EL (cell line): Measurements from ENCODE around the gene EPB41L3.

Experiments
- DNase-seq: peaks from one replicate; pipeline ENCODE4 v3.0.0-alpha.2; 2016

Gene EPB41L3

GRCh38 chr18:5398269-5398668 is 145.5 kb downstream of the EPB41L3 start:
- DNase-seq: no peak

- no peak for DNase-seq
Observed at GRCh38 chr18:5397102-5397501, 146.7 kb downstream of the EPB41L3 start.

DNA sequence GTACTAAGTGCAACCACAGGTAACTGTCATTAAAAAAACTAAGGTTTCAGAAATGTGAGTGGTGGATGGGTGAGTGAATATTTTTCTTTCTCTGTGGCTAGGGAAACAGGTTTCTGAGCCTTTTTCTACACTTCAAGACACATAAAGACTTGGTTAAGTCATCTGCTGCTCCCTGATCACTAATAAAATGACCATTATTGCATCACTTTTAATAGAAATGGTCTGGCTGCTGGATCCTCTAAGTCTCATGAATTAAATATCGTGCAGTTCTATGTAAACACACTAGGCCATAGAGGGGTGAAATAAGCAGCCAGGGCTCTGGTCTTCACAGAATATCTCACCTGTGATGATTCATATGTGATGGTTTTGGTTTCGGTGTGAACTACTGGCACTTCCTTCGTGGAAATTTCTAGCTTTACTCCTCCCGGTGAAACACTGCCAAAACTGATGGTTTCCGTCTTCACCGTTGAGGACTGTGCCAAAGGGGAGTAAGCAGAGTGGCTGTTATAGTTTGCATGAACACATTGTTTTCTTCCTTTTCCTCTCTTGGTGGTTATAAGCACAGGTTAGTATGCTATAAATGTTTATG is 147.8 kb downstream of the EPB41L3 start:
- DNase-seq: no peak

- DNase-seq: no peak
Observed at GRCh38 chr18:5393779-5394178, 150.0 kb downstream of the EPB41L3 start.

DNA sequence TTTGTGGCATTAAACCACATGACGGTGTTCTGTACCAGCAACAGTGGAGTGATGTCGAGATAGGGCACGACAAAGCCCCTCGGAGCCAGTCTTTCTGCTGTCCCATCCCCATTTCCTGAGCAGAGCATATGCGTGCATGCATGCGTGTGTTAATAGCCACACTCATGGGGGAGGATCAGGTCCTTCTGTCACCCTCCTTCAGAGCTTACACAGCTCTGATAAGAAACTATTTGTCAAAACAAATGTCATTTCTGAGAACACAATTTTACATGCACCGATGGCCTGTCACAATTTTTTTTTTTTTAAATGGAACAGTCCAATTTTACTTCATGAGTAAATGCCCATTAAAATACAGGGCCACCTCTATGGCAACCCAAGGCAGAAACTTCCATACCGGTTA is 152.4 kb downstream of the EPB41L3 start:
- no peak for DNase-seq

GRCh38 chr18:5389356-5389755 is 154.4 kb downstream of the EPB41L3 start:
- DNase-seq: no peak

- DNase-seq: no peak
Observed at GRCh38 chr18:5388896-5389295, 154.9 kb downstream of the EPB41L3 start.

DNA sequence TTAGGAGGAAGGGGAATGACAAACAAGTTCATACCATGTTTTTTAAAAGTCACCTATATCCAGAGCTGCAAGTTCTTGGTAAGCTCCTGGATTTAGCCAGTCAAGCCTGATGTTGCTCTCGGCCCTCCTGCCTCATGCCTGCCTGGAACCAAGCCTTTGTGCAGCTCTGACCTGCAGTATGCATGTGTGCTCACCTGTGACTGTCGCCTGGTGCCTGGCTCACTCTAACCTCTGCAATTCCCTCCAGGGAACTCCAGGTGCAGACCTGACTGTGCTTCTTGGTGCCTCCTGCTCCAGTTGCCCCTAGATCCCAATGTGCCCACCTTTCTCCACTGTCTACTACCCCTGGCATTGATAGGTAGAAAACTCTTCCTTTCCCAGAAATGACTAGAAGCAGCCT is 163.2 kb downstream of the EPB41L3 start:
- DNase-seq: no peak

DNA sequence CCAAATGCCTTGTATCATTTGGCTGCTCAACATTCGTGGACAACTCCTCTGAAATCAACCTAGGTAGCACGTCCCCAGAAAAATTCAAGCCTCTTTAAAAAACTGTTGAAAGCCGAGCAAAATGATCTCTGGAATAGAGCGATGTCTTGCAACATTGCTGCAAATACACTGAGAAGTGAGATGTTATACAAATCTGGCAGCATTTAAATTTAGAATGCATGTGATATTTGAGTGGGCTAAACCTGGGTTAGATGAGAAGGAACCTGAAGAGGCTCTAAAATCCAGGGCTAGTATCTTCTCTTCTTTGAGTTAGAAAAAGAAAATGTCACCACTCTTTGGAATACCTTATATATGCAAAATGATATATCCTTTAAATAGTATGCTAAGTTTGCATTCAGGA is 166.8 kb downstream of the EPB41L3 start:
- no peak for DNase-seq

GRCh38 chr18:5370332-5370731 is 173.5 kb downstream of the EPB41L3 start:
- no peak for DNase-seq

GRCh38 chr18:5369513-5369912 is 174.3 kb downstream of the EPB41L3 start:
- DNase-seq: no peak

DNA sequence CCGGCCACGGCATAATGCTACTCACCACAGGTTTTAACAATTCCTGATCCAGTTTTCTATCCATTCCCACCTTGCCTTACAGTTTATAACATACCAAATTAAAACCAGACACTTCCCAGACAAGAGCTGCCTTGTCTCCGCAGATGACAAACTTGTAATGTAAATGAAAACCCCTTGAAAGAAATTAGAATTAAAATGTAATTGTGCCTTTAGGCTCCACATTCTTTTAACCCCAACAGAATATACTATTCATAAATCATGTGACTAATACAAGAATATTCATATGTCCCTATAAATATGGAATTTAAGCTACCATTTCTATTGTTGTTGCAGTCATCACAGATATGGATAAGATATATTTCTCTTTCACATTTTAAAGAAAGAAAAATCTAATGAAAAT is 178.4 kb downstream of the EPB41L3 start:
- DNase-seq: no peak

DNA sequence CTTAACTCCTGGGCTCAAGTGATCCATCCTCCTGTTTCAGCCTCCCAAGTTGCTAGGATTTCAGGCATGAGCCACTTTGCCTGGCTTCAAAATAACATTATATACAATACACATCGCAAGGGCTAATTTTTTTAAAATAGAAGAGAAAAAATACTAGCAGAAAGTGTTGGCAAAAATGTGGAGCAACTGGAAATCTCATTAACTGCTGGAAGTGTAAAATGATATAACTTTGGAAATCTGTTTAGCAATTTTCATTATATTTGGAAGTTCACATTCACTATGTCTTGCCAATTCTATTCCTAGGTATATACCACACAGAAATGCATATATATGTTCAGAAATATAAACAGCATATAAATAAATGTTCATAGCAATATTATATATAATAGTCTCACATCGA is 193.2 kb downstream of the EPB41L3 start:
- no peak for DNase-seq
